Fibroblast of lung (primary cell): Measurements from ENCODE around the gene BRD8. TPM values are rescaled to one million over a fixed set of nuclear protein-coding genes. Genes with fewer than 3 reads are reported as not detected.
"Not testable (repeated sequence)": the region's sequence is repeated elsewhere in the genome, so short reads cannot be mapped to it uniquely, and the experiment has no call there.

Experiments
- DNase-seq, 2 donors: peaks; one replicate each; pipeline versions ENCODE4 v3.0.0 to v3.0.0-alpha.2; 2010; ENCODE audit warnings: low read depth in 2 of 2
- H2AFZ ChIP-seq: 2 replicates; pipeline ENCODE4 v1.5.1; 2012; ENCODE audit warnings: low read length, control low read depth, inconsistent platforms
- H3K27ac ChIP-seq: 2 replicates; pipeline ENCODE4 v1.5.1; 2011; ENCODE audit warnings: low read length, control low read depth; ENCODE audit not compliant: insufficient read depth
- H3K27me3 ChIP-seq: 2 replicates; pipeline ENCODE4 v1.5.1; 2011; ENCODE audit warnings: mild to moderate bottlenecking, low read length; ENCODE audit not compliant: control insufficient read depth, insufficient read depth
- H3K36me3 ChIP-seq: 2 replicates; pipeline ENCODE4 v1.5.1; 2011; ENCODE audit warnings: low read length; ENCODE audit not compliant: control insufficient read depth, insufficient read depth
- H3K4me1 ChIP-seq: 2 replicates; pipeline ENCODE4 v1.5.1; 2011; ENCODE audit warnings: low read length; ENCODE audit not compliant: control insufficient read depth, insufficient read depth; ENCODE audit errors: extremely low read depth
- H3K4me2 ChIP-seq: 2 replicates; pipeline ENCODE4 v1.5.1; 2011; ENCODE audit warnings: low read length, control low read depth; ENCODE audit not compliant: insufficient read depth; ENCODE audit errors: extremely low read depth
- H3K4me3 ChIP-seq, 4 experiments: fragments of 200-600 bp in 1 of 4; sonication (generic) in 1 of 4; replicated peaks in 1 of 4; 2 replicates each; pipeline ENCODE4 v1.5.1; 2011 to 2016; ENCODE audit warnings: low read length in 4 of 4, low read depth in 3 of 4, mild to moderate bottlenecking in 3 of 4, control low read depth in 2 of 4, inconsistent platforms in 1 of 4, mixed read lengths in 1 of 4; ENCODE audit not compliant: insufficient read depth in 1 of 4; ENCODE audit errors: control extremely low read depth in 1 of 4
- H3K79me2 ChIP-seq: 2 replicates; pipeline ENCODE4 v1.5.1; 2012; ENCODE audit warnings: mild to moderate bottlenecking, low read length, inconsistent platforms; ENCODE audit not compliant: control insufficient read depth, insufficient read depth
- H3K9ac ChIP-seq: 2 replicates; pipeline ENCODE4 v1.5.1; 2011; ENCODE audit warnings: mild to moderate bottlenecking, low read length, control low read depth; ENCODE audit not compliant: insufficient read depth
- H3K9me3 ChIP-seq: 2 replicates; pipeline ENCODE4 v1.5.1; 2012; ENCODE audit warnings: low read depth, low read length; ENCODE audit not compliant: control insufficient read depth, insufficient read depth
- H4K20me1 ChIP-seq: 2 replicates; pipeline ENCODE4 v1.5.1; 2011; ENCODE audit warnings: low read length; ENCODE audit not compliant: control insufficient read depth, insufficient read depth; ENCODE audit errors: extremely low read depth
- CTCF ChIP-seq, 2 donors: IDR thresholded peaks in 1 of 2; conservative IDR thresholded peaks in 1 of 2; 1 replicate in 1 of 2; 2 replicates in 1 of 2; pipeline ENCODE4 v1.5.1; 2011 to 2012; ENCODE audit warnings: low read length in 2 of 2, control low read depth in 1 of 2, inconsistent platforms in 1 of 2, low read depth in 1 of 2, mild to moderate bottlenecking in 1 of 2
- EZH2 ChIP-seq: IDR thresholded peaks from 2 replicates; pipeline ENCODE4 v1.5.1; 2012; ENCODE audit warnings: low read length, control low read depth, mild to moderate bottlenecking; ENCODE audit errors: missing control alignments
- polyA plus RNA-seq, 2 donors: library from polyadenylated mRNA; depleted of rRNA in 1 of 2; stranded (reverse) in 1 of 2; unstranded in 1 of 2; fragments of >200 nt; gene quantifications; 2 replicates each; pipeline ENCODE4 v1.2.1, GENCODE V29; 2011 to 2012; ENCODE audit warnings: missing spikeins in 1 of 2
- total RNA-seq: library from RNA; depleted of rRNA; stranded (reverse); fragments of >200 nt; gene quantifications from 2 replicates; pipeline ENCODE4 v1.2.1, GENCODE V29; 2014

The BRD8 gene
- total and polyA plus RNA-seq, 2 donors (not counting 1 experiment from before 2014, with no cell fraction given) = 47.4 to 52.1 TPM

- H3K4me2 ChIP-seq = peak overlapping the region; percentile 71
- H4K20me1 ChIP-seq = no peaks in the 10 kb centered on the region
- peak overlapping the region; percentile 94 for H3K9ac ChIP-seq
- H3K36me3 ChIP-seq = no peaks in the 10 kb centered on the region
- peak overlapping the region; percentile 100 for H2AFZ ChIP-seq
- peaks cover 39% of the 10 kb centered on the region for H3K79me2 ChIP-seq
- no peak for DNase-seq
- H3K27me3 ChIP-seq = no peaks in the 10 kb centered on the region
- no peak for TF ChIP-seq CTCF (conservative IDR thresholded peaks at IDR 0.05 in 1 of 2, IDR thresholded peaks at IDR 0.05 in 1 of 2; ENCODE audit: low read depth in 1 of 2, low read length in 2 of 2)
- TF ChIP-seq EZH2 = no peak
- H3K4me3 ChIP-seq = peak overlapping the region; percentile 84 to 100 (median 96)
- H3K27ac ChIP-seq = peak overlapping the region; percentile 91
- no peaks in the 10 kb centered on the region for H3K4me1 ChIP-seq
- no peaks in the 10 kb centered on the region for H3K9me3 ChIP-seq
Observed at GRCh38 chr5:138212828-138213160, 34.4 kb upstream of the BRD8 start.

GRCh38 chr5:138210985-138211384 lies 32.6 kb upstream of the BRD8 start:
- no peaks in the 10 kb centered on the region for H3K27me3 ChIP-seq
- H3K4me2 ChIP-seq = no peak overlapping the region
- H4K20me1 ChIP-seq = no peaks in the 10 kb centered on the region
- H3K4me1 ChIP-seq = no peaks in the 10 kb centered on the region
- H3K36me3 ChIP-seq = no peaks in the 10 kb centered on the region
- no peak for DNase-seq
- H3K9me3 ChIP-seq = no peaks in the 10 kb centered on the region
- no peak overlapping the region for H2AFZ ChIP-seq
- H3K4me3 ChIP-seq = no peak overlapping the region
- TF ChIP-seq CTCF (conservative IDR thresholded peaks at IDR 0.05 in 1 of 2, IDR thresholded peaks at IDR 0.05 in 1 of 2; ENCODE audit: low read depth in 1 of 2, low read length in 2 of 2) (no peak), EZH2 (no peak)
- no peak overlapping the region for H3K9ac ChIP-seq
- peaks cover 39% of the 10 kb centered on the region for H3K79me2 ChIP-seq
- H3K27ac ChIP-seq = no peak overlapping the region

- H3K27ac ChIP-seq, H3K9me3 ChIP-seq, H3K36me3 ChIP-seq, H2AFZ ChIP-seq, DNase-seq, H3K4me2 ChIP-seq, H4K20me1 ChIP-seq, H3K79me2 ChIP-seq, H3K9ac ChIP-seq, H3K4me3 ChIP-seq, H3K4me1 ChIP-seq, H3K27me3 ChIP-seq: not testable (repeated sequence)
Observed at GRCh38 chr5:138193859-138194258, 15.4 kb upstream of the BRD8 start.
